ELR (cell line): Measurements from ENCODE around the gene DDR2.

Source experiments
- DNase-seq: peaks from one replicate; pipeline ENCODE4 v3.0.0-alpha.2; 2015; ENCODE audit warnings: low read depth

The DDR2 gene

DNA sequence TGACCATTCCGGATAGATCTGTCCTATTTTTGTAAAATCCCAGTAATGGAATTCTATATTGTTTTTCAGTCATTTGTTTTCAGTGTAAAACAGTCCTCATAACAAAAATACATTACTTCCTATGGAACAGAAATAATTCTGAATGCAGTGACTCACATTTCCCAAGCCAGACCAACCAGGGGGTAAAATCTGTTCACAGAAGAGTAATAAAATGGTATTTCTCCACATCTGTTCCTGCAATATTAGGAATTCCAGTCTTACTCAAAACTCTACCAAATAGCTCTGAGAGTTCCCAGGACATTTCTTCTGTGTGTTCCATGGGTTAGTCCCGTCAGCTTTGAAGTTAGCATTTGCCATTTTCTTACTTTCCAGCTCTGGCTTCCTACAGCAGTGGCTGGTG is 2.6 kb upstream of the DDR2 start:
- peak; percentile 57 for DNase-seq

DNA sequence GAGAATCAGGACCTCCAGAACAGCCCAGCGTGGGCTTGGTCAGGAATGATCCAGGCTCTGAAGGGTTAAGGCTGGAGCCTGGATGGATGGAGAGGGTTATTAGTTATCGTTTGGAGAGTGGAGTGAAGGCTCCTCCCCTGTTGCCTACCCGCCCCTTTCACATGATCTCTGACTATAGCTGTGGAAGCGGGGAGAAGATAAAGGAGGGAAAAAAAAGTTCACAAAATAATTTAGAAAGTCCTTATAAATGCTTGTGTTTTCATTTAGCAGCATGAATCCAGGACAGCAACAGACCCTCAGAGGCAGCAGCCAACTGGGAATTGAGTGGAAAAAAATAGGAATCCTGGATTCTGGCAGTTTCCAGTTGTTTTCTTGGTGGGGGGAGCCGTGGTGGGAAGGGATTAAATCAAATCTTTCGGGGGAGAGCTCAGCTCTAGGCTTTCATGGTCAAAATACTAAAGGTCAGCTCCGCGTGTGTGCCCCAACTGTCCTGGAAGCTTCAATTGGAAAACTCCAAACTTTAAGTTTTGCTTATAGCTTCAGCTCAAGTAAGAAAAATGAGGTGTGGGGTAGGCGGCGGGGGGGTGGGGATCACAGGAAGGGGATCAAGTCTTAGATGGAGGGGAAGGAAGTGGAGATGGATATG is 595 bp upstream of the DDR2 start:
- peak; percentile 85 for DNase-seq

DNA sequence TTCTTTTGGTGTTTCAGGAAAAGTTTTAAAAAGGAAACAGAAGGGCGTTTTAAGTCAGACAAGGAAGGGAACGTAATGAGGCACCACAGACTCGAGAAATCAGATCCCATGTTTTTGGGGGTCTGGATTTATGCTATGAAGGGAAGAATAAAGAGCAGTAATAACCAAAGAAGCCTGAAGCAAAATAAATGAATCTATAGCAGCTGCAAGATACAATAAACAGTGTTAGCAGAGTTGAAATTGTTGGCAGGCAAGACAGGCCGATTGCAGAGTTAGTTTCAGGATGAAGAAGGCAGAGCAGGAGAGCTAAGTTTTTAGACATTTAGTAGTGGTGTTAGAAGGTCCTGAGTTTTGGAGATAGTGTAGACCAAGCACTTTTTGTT is 425 bp downstream of the DDR2 start:
- DNase-seq: no peak

DNA sequence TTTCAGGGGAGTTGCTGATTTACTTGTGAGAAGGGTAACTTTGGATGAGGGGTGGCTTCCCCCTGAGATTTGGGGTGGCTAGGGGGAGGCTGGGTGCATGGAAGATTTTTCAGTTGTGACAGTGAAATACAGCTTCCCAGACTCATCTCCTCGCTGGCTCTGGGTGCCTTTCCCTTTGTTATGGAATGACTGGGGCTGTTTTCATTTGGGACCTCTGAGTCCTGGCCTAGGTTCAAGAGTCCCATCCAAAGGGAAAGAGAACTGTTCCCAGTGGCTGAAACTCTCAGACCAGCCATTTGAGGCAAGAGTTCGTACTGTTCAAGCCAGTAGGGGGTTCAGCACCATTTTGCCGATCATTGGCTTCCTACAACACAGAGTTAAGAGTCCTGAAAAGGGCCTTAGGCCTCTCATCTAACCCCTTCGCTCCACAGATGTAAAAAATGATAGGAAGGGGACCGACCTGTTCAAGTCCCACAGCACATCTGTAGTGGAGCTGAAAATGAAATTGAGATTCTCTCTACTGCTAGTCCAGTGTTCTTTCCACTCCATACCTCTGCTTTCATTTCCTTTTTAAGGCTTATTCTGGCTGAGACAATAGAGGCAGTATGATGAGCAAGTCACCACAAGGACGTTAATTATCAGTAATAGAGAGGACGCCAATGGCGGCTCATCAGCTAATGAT is 958 bp downstream of the DDR2 start:
- DNase-seq: peak; percentile 68

DNA sequence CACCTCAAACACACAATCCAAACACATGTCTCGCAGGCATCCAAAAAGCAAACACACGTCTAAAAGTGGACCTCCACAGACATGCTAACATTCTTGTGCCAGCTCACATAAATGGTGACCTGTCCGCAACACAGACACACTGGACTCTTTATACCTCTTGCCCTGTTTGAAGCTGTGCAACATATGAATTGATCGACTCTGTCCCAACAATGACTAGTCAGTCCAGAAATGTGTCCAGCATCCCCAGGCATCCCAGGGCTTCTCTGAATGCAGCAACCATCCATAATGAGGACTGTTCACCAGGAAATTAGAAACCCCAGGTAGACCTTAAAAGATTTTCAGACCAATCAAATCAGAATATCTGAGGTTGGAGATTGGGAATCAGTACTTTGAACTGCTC is 3.2 kb downstream of the DDR2 start:
- no peak for DNase-seq

DNA sequence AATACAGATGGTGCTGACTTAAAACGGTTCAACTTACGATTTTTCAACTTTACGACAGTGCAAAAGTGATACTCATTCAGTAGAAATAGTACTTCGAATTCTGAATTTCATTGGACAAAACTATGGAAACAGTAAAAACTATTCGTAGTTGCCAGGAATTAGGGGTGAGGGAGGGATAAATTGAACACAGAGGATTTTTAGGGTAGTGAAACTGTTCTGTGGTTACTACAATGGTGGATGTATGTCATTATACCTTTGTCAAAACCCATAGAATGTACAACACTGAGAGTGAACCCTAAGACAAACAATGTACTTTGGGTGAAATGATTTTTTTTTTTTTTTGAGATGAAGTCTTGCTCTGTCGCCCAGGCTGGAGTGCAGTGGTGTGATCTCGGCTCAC is 7.5 kb downstream of the DDR2 start:
- no peak for DNase-seq

DNA sequence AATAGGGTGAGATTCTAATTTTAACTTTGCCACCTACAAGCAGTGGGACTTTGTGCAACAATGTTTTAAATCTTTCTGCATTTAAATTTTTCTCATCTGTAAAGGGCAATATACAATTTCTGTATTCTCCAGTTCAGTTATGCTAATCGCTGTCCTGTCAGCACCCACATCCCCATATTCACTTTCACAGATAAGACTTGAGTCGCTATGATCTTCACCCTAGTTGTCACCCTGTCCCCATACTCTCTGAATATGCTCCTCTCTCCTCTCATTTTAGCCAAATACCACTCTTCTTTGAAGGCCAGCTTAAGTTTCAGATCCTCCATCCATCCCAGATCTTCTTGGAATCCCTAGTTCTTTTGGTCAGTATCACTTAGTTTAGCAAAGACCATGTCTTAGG is 8.8 kb downstream of the DDR2 start:
- no peak for DNase-seq

DNA sequence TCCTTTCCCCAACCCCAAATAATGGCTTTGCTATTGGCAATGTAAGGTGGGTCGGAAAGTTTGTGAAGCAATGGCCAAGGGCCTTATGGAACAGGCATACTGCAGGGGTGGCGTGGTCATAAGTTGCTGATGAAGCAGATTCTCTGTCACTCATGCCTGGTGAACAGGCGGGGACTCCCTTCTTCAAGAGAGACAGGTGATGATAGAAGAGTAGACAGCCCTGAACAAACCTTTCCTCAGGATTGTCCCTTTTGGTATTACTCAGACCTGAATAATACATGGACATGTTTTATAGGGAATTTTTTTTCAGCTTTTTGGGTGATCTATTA is 12.7 kb downstream of the DDR2 start:
- DNase-seq: no peak

DNA sequence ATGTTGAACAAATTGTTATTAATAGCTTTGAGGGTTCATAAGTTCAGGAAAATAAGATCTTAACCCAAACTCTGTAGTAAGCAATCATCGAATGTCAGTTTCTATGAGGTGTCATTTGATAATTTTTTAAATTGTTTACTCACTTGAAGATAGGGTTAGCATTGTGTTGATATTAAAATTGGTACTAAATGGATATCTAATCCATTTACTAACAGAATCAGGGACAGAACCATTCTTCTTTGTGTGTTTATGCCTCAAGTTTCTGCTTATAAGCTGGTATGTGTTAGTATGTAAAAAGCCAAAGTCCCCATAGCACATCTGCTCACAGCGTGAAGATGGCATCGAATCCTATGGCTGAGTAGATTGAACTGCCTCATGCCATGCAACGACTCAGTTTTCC is 13.4 kb downstream of the DDR2 start:
- no peak for DNase-seq

DNA sequence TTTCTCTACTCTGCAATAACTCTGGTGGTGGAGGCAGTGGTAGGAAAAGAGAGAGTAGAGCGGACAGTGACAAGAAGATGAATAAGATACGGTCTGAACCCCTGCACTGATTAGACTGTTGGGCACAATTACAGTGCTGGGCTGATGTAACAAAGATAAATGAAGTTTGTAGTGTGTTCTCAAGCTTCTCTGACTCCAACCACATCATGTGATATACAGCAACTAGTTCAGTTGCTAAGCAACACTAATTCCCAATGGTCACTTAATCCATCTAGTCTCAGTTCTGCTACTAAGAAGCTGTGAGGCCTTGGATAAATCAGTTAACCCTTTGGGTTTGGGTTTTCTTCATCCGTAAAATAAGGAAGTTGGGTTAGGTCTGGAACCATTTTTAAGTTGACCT is 17.3 kb downstream of the DDR2 start:
- no peak for DNase-seq

DNA sequence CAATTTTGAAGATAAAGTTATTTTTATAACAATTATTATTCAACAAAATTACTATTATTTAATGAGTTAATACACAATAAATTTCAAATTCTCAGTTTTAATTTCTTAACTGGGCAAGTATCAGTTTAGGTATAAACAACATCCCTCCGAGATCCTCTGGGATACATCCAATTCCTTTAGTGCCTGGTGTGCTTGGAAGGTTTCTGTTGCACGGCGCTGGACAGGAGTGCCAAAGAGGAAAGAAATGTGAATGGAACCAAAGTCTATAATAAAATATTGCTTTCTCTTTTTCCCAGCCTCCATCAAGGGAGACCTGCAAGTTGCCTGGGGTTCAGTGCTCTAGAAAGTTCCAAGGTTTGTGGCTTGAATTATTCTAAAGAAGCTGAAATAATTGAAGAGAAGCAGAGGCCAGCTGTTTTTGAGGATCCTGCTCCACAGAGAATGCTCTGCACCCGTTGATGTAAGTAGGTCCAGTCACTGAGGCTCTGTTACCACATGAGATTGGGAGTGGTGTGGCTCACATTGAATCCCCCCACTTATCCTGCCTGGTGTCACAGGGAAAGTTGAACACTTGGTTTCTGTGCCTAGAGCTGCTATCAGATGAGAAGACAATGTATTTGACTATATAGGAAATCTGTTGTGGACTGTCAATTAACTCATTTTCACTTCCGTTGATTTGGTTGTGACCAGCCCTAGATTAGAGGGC is 22.8 kb downstream of the DDR2 start:
- no peak for DNase-seq

DNA sequence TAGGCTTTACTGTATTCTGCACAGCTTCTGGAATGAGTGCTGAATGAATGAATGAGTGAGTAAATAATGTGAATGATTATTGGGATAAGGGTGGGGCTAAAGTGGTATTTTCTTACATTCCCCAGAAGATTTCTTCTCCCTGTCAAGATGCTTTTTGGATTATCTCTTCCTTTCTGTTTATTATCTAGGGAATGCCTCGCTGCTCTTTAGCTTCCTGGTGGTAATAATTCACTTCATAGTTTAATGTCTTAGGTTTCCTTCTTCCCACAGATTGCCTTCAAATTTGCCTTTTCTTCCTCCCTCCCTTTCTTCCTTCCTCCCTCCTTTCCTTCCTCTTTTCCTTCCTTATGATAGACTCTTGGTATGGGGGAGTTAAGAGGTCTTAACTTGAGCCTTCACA is 24.0 kb downstream of the DDR2 start:
- DNase-seq: no peak

DNA sequence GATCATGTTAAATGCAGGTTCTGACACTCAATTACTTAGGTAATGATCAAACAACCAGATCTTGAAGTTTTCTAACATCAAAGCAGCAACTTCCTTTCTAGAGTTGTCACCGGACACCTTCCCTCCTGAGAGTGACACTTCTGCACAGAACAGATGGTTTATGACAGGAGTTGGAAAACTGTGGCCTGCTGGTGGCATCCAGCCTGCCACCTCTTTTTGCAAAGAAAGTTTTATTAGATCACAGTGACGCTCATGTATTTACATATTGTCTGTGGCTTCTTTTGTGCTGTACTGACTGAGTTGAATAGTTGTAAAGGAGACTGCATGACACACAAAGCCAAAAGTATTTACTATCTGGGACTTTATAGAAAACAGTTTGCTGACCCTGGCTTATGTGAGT is 28.3 kb downstream of the DDR2 start:
- DNase-seq: no peak

DNA sequence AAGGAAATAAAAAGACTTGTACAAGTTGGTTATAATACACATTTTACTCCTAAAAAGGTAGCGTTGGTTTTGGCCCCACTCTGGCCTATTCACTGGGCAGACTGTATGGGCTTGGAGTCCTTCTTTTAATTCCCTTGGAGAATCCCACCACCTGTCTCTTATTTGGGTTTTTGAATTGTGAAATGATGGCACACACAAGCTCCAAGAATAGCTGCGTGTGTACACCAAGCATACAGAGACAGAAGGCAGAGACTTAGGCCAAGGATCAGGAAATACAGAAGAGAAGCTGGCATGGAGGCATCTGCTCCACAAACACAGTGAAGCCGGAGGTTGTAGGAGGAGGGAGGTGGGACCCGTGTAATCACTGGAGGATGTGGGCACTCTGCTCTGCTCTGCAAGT is 29.1 kb downstream of the DDR2 start:
- no peak for DNase-seq

DNA sequence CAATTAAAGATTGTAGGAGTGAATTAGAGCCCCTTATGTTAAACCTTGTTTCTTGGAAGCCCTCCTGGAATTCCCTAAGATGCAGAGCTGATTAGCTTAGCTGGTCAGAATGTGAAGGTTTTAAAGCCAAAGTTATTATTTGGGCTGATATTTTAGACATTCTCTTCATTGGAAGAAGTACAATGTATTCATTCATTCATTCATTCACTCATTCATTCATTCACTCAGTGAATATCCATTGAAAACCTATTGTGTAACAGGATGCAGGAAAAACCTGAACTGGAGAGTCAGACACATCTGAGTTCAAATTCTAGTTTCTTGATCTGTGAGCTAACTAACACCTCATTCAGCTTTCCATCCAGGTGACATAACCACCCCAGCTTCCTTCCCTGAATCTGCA is 29.7 kb downstream of the DDR2 start:
- no peak for DNase-seq

DNA sequence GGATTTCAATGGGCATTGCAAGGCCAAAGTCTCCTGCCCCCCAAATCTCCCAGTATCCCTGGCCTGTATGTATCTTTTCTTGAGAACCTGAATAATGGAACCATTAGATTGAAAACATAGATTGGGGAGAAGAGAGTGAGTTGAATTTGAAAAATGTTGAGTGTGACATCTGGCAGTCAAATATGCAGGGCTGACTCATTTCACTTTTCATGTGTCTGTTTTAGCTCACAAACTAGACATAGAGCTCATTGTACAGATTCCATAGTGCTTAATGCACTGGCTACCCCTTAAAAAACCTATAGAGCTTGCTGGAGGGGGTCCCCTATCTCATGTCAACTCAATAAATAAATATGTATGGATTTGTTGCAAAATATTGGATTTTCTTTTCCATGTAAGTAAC is 30.8 kb downstream of the DDR2 start:
- peak; percentile 76 for DNase-seq

DNA sequence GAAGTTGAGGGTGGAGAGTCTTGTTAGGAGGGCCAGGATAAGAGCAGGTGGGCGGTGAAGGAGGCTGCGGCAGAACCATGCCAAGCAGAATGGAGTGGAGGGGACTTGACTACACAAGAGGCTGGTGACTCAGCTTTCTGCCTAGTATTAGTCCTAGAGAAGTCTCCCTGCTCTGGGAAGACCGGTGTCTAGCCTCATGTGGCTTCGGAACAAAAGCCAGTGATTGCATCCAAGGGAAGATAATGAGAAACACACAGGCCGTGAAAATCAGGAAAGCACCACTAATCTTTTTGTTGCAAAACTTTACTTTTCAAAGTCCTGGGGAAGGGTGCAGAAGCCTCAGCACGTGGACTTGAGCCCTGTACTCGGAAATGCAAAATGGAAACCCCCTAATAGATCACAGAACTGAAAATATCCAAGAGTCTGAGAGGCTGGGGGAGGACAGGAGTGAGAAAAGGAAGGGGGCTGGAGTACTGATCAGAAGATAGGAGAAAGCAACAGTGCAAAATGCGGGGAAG is 31.4 kb downstream of the DDR2 start:
- peak; percentile 89 for DNase-seq

DNA sequence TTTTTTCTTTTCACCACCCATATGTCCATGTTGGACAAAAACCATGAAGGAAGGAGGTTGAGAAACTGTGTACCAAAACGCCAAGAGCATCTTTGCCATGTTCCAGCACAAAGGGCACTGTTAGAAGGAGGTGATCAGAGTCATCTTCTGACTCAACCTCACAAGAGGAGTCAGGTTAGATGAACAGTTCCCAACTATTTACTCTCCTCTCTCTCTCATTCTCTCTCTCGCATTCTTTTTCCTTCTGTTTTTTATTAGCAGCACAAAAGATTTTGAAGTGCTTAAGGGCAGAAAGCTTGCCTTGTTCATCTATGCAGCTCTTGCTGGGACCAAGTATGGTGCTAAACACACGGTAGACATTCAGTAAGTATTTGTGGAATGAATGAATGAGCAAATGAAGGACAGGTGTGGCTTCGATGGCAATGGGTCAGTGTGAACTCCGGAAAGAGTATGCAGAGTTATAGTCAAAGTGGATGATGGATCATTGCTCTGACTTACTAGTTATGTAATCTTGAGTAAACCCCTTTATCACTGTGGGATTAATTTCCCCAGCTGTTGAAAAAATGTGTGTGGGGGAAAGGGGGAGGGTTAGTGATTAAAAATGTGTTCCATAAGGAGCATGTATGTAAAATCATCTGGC is 33.9 kb downstream of the DDR2 start:
- peak; percentile 67 for DNase-seq

DNA sequence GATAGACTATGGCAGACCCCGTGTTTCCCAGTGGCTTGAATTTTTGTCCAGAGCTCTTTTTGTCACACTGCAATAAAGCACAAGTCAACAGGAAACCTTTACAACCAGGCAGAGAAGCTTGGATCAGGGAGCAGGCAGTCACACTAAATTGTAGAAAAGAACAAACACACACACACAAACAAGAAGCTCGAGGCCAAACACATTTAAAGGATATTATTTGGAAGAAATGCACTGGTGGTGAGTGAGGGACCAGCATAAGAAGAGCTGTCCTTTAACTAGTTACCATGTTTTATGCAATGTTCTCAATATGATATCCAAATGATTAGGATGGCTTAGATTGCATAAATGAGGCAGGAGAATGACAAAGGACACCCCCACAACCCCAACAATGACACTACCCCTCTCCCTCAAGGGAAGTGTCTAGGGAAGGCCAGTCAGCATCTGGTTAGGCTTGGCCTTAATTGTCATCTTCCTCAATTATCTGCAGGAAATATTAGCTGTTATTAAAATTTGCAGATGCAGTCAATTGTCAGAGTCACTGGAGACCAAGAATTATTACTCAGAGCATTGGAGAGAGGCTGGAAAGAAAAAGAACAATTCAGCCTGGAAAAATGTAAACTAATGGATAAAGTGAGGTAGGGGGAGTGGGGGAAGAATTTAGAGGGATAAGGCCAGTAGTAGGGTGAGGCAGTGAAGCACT is 35.3 kb downstream of the DDR2 start:
- DNase-seq: no peak

DNA sequence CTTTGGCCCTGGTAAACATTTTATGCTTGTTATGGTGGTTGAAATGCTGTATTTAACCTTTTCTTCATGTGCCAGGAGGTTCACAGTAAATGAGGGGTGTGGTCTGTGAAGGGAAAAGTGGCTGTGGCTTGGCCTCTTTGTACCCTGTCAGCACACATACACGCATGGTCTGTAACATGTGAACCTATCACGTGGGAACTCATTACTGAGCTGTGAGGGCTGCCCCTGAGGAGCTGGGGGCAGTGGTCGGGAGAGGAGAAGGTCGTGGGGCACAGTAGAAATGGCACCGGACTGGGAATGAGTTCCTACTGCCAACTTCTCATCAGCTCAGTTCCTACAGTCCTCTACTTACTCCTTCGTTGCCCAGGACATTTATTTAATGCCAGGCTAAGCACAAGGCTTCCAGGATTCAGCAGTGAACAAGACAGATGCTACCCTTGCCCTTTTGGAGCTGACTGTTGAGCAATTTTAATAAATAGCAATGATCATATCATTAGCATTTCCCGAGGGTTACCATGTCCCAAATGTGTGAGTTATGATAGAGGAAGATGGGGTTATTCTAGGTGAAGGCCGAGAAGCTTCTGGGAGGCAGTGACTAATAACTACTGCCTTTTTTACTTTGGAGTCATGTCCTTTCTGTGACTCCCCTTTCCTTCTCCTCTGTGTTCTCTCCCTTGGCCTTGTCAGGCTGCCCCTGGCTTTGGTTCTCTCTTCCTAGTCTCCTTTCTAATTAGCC is 38.8 kb downstream of the DDR2 start:
- peak; percentile 92 for DNase-seq

DNA sequence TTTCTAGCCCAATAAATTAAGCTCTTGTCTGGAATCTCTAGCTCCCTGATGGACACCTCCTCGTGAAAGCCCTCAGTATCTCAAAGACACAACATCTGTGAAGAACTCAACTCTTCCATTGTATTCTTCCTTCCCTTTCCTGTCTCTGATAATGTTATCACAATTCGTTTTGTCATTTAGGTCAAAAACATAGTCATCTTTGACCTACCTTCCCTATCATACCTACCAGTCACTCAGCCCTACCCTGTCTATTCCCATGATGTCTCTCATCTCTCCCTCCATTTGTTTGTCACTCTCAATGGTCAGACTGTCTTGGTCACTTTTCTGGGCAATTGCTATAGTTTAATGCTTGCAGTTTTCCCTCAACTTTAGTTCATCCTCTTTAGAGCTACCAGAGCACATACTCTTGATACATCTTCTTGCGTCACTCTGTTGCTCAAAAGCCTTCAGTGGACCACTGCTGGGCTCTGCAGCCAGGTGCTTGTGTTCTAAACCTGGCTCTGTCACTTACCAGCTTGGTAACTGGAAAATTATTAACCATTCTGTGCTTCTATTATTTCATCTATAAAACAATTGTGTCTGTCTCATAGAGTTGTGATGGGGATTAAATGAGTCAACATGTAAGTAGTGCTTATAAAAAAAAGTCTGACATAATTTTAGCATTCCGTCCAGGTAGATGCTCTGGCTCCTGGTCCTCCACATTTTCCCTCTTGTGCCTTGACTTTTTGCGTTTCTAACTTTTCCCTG is 39.6 kb downstream of the DDR2 start:
- no peak for DNase-seq
